GM12874 (cell line): ENCODE results near the gene GH1.

Experiments
- TF ChIP-seq, protein P1 (sequence below): IDR thresholded peaks from 2 replicates; pipeline ENCODE4 v1.5.1; 2011; ENCODE audit warnings: low read depth, mild to moderate bottlenecking, control low read depth, low read length, moderate library complexity; ENCODE audit not compliant: insufficient read depth

Gene GH1

DNA sequence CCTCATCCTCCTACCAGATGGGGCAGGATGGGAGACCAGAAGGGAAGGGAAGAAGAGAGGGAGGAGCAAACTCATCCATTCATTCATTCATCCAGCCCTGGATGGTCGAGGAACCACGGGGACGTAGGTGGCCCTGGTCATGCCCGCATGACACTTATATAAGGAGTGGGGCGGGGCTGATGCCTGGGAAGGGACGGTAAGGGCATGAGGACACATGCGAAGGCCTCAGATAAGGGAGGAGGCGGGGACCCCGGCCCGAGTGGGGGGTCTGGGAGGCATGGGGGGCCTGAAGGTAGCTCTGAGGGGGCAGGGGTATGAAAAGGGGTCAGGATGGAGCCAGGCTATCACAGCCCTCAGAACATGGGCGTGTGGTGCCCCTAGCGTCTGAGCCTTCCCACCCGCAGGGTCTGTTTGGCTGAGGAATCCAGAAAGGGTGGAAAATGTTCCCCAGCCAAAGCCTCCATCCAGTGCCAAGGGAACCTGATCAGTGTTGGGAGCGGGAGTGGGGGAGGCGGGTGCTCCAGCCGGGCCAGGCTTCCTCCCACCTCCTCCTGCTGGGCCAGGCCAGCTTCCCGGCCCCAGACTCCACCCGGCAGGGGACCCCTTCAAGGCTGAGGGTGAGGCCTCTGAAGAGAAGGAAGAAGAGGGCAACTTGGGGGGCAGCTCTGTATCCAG, 31.1 kb upstream of the GH1 start:
- TF ChIP-seq, protein P1, sequence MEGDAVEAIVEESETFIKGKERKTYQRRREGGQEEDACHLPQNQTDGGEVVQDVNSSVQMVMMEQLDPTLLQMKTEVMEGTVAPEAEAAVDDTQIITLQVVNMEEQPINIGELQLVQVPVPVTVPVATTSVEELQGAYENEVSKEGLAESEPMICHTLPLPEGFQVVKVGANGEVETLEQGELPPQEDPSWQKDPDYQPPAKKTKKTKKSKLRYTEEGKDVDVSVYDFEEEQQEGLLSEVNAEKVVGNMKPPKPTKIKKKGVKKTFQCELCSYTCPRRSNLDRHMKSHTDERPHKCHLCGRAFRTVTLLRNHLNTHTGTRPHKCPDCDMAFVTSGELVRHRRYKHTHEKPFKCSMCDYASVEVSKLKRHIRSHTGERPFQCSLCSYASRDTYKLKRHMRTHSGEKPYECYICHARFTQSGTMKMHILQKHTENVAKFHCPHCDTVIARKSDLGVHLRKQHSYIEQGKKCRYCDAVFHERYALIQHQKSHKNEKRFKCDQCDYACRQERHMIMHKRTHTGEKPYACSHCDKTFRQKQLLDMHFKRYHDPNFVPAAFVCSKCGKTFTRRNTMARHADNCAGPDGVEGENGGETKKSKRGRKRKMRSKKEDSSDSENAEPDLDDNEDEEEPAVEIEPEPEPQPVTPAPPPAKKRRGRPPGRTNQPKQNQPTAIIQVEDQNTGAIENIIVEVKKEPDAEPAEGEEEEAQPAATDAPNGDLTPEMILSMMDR, result no peak

GRCh38 chr17:63948521-63948920, 29.9 kb upstream of the GH1 start:
- TF ChIP-seq, protein P1, result no peak

DNA sequence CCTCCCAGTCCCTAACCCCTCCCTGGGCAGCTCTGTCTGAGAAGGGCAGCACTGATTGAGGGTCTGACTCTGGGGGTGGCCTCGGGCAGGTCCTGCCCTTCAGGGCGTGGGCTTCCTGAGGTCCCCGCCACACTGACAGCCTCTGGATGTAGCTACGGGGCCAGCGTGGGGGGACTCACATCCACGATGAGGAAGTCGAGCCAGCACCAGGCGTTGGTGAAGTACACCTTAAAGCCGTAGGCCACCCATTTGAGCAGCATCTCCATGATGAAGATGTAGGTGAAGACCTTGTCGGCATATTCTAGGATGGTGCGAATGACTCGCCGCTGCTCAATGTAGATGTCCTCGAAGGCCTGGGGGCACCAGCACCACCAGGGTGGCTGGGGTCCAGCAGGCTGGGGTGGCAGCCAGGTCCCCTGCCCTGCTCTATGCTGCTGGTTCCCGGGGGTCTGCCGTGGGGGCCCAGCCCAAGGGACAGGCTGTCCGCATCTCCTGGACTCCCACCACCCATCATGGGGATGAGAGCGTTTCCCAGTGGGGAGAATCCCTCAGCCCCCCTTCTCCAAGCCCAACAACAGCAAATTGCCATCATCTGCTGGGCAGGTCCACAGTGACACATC, 29.2 kb upstream of the GH1 start:
- TF ChIP-seq, protein P1, result no peak

GRCh38 chr17:63946440-63947363, 28.1 kb upstream of the GH1 start:
- TF ChIP-seq, protein P1, result peak; percentile 93

GRCh38 chr17:63945784-63946439, 27.3 kb upstream of the GH1 start:
- TF ChIP-seq, protein P1, result peak; percentile 36; the same call in 1 of the 2 replicates

GRCh38 chr17:63944736-63945499, 26.3 kb upstream of the GH1 start:
- TF ChIP-seq, protein P1, result no peak
